Astrocyte (in vitro differentiated cells and primary cell): ENCODE results near the gene CCSER1.

Experiments
- CTCF ChIP-seq: IDR thresholded peaks from 2 replicates; pipeline ENCODE4 v1.5.1; 2011; ENCODE audit warnings: low read depth, mild to moderate bottlenecking, inconsistent platforms, low read length, moderate library complexity; ENCODE audit not compliant: insufficient read depth
- EZH2 ChIP-seq: IDR thresholded peaks from 2 replicates; pipeline ENCODE4 v1.6.1; 2012; ENCODE audit warnings: mild to moderate bottlenecking, low read length, inconsistent platforms; ENCODE audit not compliant: insufficient read depth

GRCh38 chr4:90545380-90545779 is 418.2 kb downstream of the CCSER1 start:
- TF ChIP-seq CTCF, result no peak
- TF ChIP-seq EZH2, result no peak
